ENCODE data around the gene CUL4A.
"Not testable (repeated sequence)": the region's sequence is repeated elsewhere in the genome, so short reads cannot be mapped to it uniquely, and the experiment has no call there.

The CUL4A gene

GRCh38 chr13:113245849-113246796, 36.7 kb downstream of the CUL4A start:
- no peak for DNase-seq

GRCh38 chr13:113252516-113253095, 43.2 kb downstream of the CUL4A start:
- DNase-seq = no peak

GRCh38 chr13:113257908-113258307, 48.5 kb downstream of the CUL4A start:
- DNase-seq = not testable (repeated sequence)

GRCh38 chr13:113258321-113259054, 49.1 kb downstream of the CUL4A start:
- DNase-seq = no peak

GRCh38 chr13:113260996-113261395, 51.6 kb downstream of the CUL4A start:
- DNase-seq = no peak

- not testable (repeated sequence) for DNase-seq
Observed at GRCh38 chr13:113263016-113263415, 53.6 kb downstream of the CUL4A start.

- DNase-seq = no peak
Observed at GRCh38 chr13:113267642-113268405, 58.4 kb downstream of the CUL4A start.

GRCh38 chr13:113272031-113272430, 62.6 kb downstream of the CUL4A start:
- DNase-seq = no peak

- DNase-seq = no peak
Observed at GRCh38 chr13:113272701-113273181, 63.3 kb downstream of the CUL4A start.

GRCh38 chr13:113273321-113273720, 63.9 kb downstream of the CUL4A start:
- DNase-seq = no peak

GRCh38 chr13:113273851-113274590, 64.6 kb downstream of the CUL4A start:
- DNase-seq = no peak

- no peak for DNase-seq
Observed at GRCh38 chr13:113274721-113275120, 65.3 kb downstream of the CUL4A start.

GRCh38 chr13:113275387-113275786, 66.0 kb downstream of the CUL4A start:
- peak in 2 of 5 donors; percentile 7 to 15 for DNase-seq

GRCh38 chr13:113280126-113280525, 70.7 kb downstream of the CUL4A start:
- DNase-seq = no peak

- no peak for DNase-seq
Observed at GRCh38 chr13:113283904-113284303, 74.5 kb downstream of the CUL4A start.

GRCh38 chr13:113288880-113289279, 79.5 kb downstream of the CUL4A start:
- DNase-seq = no peak

GRCh38 chr13:113291129-113291528, 81.7 kb downstream of the CUL4A start:
- DNase-seq = no peak

GRCh38 chr13:113292021-113292862, 82.8 kb downstream of the CUL4A start:
- no peak for DNase-seq

- DNase-seq = no peak
Observed at GRCh38 chr13:113293686-113294085, 84.3 kb downstream of the CUL4A start.

GRCh38 chr13:113295776-113296175, 86.4 kb downstream of the CUL4A start:
- no peak for DNase-seq
